ENCODE results near the gene PDE9A.
"Not testable (repeated sequence)": the region's sequence is repeated elsewhere in the genome, so short reads cannot be mapped to it uniquely, and the experiment has no call there.

The PDE9A gene

GRCh38 chr21:42716074-42716473 lies 62.7 kb downstream of the PDE9A start:
- no peak for DNase-seq

- DNase-seq: not testable (repeated sequence)
These were observed 67.1 kb downstream of the PDE9A start for GRCh38 chr21:42720484-42720883.

GRCh38 chr21:42721341-42721824 lies 68.0 kb downstream of the PDE9A start:
- DNase-seq: no peak

- no peak for DNase-seq
These were observed 68.7 kb downstream of the PDE9A start for GRCh38 chr21:42722153-42722552.

- DNase-seq: no peak
These were observed 69.5 kb downstream of the PDE9A start for GRCh38 chr21:42722808-42723473.

- no peak for DNase-seq
These were observed 71.0 kb downstream of the PDE9A start for GRCh38 chr21:42724226-42724920.

GRCh38 chr21:42725416-42725930 lies 72.1 kb downstream of the PDE9A start:
- DNase-seq: no peak

GRCh38 chr21:42731264-42732032 lies 78.0 kb downstream of the PDE9A start:
- DNase-seq: no peak

- DNase-seq: no peak
These were observed 78.6 kb downstream of the PDE9A start for GRCh38 chr21:42732033-42732410.

- DNase-seq: no peak
These were observed 79.7 kb downstream of the PDE9A start for GRCh38 chr21:42733037-42733627.

GRCh38 chr21:42733874-42734273 lies 80.5 kb downstream of the PDE9A start:
- DNase-seq: no peak

- DNase-seq: no peak
These were observed 81.0 kb downstream of the PDE9A start for GRCh38 chr21:42734323-42734971.

- DNase-seq: no peak
These were observed 81.6 kb downstream of the PDE9A start for GRCh38 chr21:42735061-42735460.

- DNase-seq: no peak
These were observed 82.5 kb downstream of the PDE9A start for GRCh38 chr21:42735944-42736343.

- no peak for DNase-seq
These were observed 83.4 kb downstream of the PDE9A start for GRCh38 chr21:42736646-42737350.

- no peak for DNase-seq
These were observed 84.7 kb downstream of the PDE9A start for GRCh38 chr21:42737951-42738590.

GRCh38 chr21:42739061-42739931 lies 85.9 kb downstream of the PDE9A start:
- DNase-seq: no peak

GRCh38 chr21:42740405-42740909 lies 87.0 kb downstream of the PDE9A start:
- no peak for DNase-seq

- DNase-seq: no peak
These were observed 87.6 kb downstream of the PDE9A start for GRCh38 chr21:42741066-42741465.

Measured in NCI-H1092 (cell line).